Kidney capillary endothelial cell (primary cell): ENCODE data around the gene USP34.
"Not testable (repeated sequence)": the region's sequence is repeated elsewhere in the genome, so short reads cannot be mapped to it uniquely, and the experiment has no call there.

ENCODE experiments used
- DNase-seq: peaks from one replicate; pipeline ENCODE4 v3.0.0-alpha.2; 2018; ENCODE audit warnings: low spot score

The USP34 gene

DNA sequence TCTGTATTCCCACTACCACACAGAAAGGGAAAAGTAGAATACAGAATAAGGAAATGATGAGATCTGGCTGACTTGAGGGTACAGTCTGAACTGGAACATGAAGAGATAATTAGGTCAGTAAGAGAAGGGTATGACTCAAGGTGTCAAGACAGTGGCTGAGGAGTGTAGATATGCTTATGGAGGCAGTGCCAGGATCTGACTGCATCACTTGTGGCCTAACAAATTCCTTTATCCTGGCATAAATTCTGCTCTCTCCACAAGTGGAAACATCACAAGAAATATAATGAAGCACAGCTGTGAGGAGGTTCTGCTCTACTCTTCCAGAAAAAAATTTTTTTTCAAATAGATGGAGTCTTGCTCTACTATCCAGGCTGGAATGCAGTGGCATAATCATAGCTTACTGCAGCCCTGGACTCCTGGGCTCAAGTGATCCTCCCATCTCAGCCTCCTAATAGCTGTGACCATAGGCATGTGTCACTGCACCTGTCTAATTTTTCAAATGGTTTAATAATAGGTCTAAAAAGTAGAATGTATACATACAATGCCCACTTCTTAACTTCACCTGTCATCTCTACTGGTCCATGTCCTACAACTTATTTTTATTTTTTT, 223.6 kb downstream of the USP34 start:
- DNase-seq, result no peak

DNA sequence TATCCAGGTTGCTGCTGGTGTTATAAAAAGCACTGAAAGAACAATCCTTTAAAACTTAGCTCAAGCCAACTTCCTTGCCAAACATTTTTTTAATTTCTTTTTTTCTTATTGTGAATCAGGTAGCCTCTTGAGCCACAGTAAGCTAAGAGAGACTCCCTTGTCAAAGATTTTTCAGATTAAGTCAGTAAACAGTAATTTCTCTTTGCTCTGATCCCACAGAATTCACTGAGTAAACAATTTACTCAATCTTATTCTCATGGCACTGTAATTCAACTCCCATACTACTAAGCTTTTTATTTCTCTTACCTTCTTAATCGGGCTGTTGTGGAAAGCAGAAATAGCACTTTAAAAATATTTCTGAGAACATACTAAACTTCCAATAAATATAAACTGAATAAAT, 226.2 kb downstream of the USP34 start:
- DNase-seq, result no peak

GRCh38 chr2:61241266-61241665, 229.6 kb downstream of the USP34 start:
- no peak for DNase-seq

DNA sequence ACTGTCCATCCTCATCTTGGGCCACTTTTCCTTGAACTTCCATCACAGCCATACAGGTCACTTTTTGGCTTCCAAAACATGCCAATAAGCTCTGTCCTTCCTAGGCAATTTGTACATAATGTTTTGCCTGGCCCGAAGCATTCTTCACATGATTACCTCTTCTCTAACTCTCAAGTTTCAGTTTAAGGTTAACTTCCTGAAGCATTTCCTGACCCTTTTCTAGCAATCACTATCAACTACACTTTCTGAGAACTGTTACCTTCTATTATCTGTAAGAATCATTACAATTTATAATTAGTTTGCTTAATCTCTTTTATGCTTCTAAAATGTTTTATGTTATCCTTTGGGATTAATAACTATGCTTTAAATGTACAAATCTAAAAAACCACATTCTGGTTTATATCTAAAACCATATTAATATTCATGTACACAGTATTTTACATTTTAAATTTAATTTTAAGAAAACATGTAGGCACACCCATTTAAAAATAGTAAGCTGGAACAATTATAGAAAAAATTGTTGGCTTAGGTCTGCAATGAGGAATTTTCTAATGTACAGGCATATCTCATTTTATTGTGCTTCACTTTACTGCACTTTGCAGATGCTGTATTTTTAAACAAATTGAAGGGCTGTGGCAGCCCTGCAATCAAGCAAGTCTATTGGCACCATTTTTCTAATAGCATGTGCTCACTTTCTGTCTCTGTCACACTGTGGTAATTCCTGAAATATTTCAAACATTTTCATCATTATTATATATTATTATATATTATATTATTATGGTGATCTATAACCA, 232.5 kb downstream of the USP34 start:
- DNase-seq, result no peak

- DNase-seq, result no peak
Observed at GRCh38 chr2:61235716-61236115, 235.2 kb downstream of the USP34 start.

- DNase-seq, result no peak
Observed at GRCh38 chr2:61233581-61233980, 237.3 kb downstream of the USP34 start.

GRCh38 chr2:61229936-61230335, 241.0 kb downstream of the USP34 start:
- DNase-seq, result no peak

GRCh38 chr2:61222567-61222966, 248.3 kb downstream of the USP34 start:
- no peak for DNase-seq

GRCh38 chr2:61221819-61222218, 249.1 kb downstream of the USP34 start:
- no peak for DNase-seq

DNA sequence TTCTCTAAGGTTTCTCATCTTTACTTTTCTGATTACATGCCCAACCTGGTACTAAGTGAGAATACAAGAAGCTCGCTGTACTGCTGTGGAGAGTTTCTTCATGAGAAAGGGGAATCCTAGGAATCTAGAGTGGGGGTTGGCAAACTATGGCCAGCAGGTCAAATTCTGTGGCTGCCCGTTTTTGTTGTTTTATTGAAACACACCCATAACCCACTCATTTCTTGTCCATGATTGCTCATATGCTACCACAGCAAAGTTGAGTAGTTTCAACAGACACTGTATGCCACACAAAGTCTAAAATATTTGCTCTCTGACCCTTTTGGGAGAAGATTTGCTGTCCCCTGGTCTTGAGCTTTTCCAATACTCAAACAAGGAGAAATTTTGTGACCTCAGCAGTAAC, 250.1 kb downstream of the USP34 start:
- DNase-seq, result no peak

DNA sequence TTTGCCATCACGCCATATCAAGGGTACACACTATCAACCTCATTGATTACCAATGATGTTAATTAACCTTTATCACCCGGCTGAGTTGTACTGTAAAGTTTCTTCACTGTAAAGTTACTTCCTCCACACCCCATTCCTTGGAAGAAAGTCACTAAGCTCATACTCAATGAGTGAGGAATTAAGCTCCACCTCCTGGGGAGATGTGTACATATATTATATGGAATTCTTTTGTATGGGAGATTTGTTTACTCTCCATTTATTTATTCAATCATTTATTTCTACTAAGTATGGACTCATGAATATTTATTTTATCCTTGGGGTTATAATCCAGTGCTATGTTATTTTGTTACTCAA, 252.1 kb downstream of the USP34 start:
- DNase-seq, result no peak

DNA sequence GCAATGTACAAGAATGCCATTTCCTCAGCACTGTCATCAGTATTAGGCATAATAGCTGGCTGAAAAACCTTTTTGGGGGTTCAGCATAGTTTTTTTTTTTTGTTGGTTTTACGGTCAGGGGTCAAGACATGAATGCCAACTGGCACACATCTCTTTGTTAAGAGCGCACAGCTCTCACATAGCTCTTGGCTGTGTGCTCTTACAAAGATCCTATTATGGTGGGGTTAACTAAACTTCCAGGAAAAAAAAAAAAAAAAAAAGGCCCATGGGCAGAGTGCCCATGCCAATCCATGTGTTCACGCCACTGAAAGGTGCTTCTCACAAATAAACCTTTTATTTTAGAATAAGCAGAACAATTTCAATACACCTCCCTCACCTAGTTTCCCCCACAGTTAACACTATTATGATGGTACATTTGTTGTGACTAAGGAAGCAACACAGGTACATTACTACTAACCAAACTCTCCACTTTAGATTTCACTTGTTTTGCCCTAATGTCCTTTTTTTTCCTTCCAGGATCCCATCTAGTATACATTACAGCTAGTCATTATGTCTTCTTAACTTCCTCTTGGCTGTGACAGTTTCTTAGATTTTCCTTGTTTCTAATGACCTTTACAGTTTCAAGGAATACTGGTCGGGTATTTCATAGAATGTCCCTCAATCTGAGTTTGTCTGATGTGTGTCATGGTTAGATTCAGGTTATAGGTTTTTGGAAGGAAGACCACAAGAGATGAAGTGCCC, 252.6 kb downstream of the USP34 start:
- DNase-seq, result no peak

DNA sequence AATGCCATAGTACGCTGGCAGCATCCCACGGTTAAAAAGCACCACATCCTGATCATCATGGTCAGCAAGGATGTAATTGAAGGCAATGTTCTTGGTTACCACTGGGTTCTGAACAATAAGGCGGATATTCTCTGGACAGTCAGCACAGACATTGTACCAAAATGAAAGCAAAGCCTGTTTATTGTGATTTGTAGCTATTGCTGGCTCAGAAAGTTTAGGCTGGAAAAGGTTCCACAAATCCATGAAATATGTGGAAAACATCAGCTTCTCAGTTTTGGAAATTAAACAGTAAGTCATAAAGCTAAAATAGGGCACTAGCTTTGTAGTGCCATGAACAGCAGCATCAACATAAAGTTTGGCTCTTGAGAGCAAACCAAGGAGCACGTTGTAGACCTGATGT, 256.7 kb downstream of the USP34 start:
- no peak for DNase-seq

- no peak for DNase-seq
Observed at GRCh38 chr2:61210332-61210981, 260.4 kb downstream of the USP34 start.

- DNase-seq, result no peak
Observed at GRCh38 chr2:61205132-61205531, 265.8 kb downstream of the USP34 start.

GRCh38 chr2:61196671-61197070, 274.2 kb downstream of the USP34 start:
- DNase-seq, result no peak

DNA sequence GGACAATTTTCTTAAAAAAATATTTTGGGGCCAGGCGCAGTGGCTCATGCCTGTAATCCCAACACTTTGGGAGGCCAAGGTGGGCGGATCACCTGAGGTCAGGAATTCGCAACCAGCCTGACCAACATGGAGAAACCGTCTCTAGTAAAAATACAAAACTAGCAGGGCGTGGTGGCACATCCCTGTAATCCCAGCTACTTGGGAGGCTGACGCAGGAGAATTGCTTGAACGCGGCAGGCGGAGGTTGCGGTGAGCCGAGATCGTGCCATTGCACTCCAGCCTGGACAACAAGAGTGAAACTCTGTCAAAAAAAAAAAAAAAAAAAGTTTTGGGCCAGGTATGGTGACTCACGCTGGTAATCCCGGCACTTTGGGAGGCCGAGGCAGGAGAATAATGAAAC, 276.2 kb downstream of the USP34 start:
- DNase-seq, result not testable (repeated sequence)

DNA sequence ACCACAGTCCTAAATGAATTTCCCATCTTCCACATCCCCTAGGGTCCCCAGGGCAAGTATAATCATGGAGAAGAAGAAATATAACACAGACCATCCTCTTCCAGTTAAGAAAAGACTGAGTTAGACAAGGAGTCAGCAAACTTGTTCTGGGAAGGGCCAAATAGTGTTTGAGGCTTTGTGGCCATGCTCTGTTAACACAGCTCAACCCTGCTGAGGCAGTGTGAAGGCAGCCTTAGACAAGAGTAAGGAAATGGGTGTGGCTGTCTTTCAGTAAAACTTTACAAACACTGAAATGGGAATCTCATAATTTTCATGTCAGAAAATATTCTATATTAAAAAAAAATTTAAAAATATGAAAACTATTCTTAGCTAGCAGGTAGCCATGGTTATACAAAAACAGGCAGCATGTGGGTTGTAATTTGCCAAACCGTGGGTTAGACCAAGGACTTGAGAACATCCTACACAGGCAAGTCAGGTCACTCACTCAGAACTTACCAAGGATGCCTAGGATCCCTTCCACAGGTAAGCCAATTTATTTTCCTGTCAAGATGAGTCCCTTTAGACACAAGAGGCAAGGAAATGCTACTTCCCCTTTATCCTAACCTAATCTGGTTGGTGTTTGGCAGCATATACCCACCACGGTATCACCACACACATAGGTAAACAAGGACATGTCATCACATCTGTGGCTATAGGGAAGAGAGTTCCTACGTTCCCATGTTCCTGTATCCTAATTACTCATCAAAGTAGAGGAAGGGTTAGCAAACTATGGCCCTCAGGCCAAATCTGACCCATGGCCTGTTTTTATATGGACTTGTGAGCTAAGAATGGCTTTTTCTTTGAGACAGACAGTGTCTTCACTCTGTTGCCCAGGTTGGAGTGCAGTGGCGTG, 277.0 kb downstream of the USP34 start:
- DNase-seq, result no peak

- DNase-seq, result no peak
Observed at GRCh38 chr2:61187085-61187484, 283.8 kb downstream of the USP34 start.

- no peak for DNase-seq
Observed at GRCh38 chr2:61185231-61185728, 285.6 kb downstream of the USP34 start.

DNA sequence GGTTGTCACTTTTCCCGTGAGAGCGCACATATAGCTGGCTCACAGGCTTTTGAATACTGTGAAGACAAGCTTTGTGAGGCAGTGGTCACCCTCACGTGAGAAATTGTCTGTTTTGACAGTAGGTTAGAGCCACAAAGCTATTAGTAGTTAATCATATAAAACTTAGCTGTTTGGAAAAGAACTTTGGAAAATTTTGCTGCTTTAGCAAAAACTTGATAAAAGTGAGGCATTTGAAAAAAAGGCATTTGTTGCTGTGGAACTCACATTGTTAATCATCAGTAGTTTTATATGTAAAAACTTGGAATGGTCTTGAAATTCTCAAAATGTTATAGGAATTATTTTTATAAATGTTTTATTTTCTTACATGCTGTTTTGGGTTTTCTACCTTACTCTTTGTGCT, 286.6 kb downstream of the USP34 start:
- DNase-seq, result no peak

- no peak for DNase-seq
Observed at GRCh38 chr2:61183795-61184194, 287.1 kb downstream of the USP34 start.
